HepG2 (cell line): ENCODE data around the gene SUCLG1. TPM values are rescaled to one million over a fixed set of nuclear protein-coding genes. Genes with fewer than 3 reads are reported as not detected.
A peak's percentile ranks its signal among the peaks of the same experiment; 100 is the strongest.

Source experiments
- ATF7 ChIP-seq, 2 experiments: fragments of 450-650 bp in 1 of 2; sonication (generic) in 1 of 2; formaldehyde crosslinking in 1 of 2; IDR thresholded peaks; 2 replicates each; pipeline versions ENCODE4 v1.4.0 to v1.6.1; 2016 to 2020; ENCODE audit warnings: antibody characterized with exemption in 1 of 2, mild to moderate bottlenecking in 1 of 2, missing genetic modification reagents in 1 of 2
- DPF2 ChIP-seq: sonication (generic); formaldehyde crosslinking; IDR thresholded peaks from 2 replicates; pipeline ENCODE4 v1.4.0; 2020; ENCODE audit warnings: mild to moderate bottlenecking, low read depth, missing genetic modification reagents, borderline replicate concordance
- DRAP1 ChIP-seq: IDR thresholded peaks from 2 replicates; pipeline ENCODE4 v1.6.1; 2016; ENCODE audit warnings: missing genetic modification reagents, missing compliant biosample characterization
- HNRNPK ChIP-seq: fragments of 200-400 bp; formaldehyde crosslinking; IDR thresholded peaks from 2 replicates; pipeline ENCODE4 v1.6.1; 2018; ENCODE audit warnings: low read length, low read depth, moderate library complexity, mild to moderate bottlenecking; ENCODE audit not compliant: poor library complexity, severe bottlenecking
- LCORL ChIP-seq, 2 experiments: fragments of 450-650 bp in 1 of 2; sonication (generic) in 1 of 2; formaldehyde crosslinking in 1 of 2; IDR thresholded peaks; 2 replicates each; pipeline versions ENCODE4 v1.5.0 to v1.6.1; 2017 to 2020; ENCODE audit warnings: antibody characterized with exemption in 1 of 2, missing genetic modification reagents in 1 of 2
- MED13 ChIP-seq: sonication (generic); formaldehyde crosslinking; IDR thresholded peaks from 2 replicates; pipeline ENCODE4 v1.5.0; 2020; ENCODE audit warnings: missing genetic modification reagents
- NCOR1 ChIP-seq: fragments of 200-600 bp; sonication (generic); IDR thresholded peaks from 2 replicates; pipeline ENCODE4 v1.7.0; 2017; ENCODE audit warnings: antibody characterized with exemption, low read length, borderline replicate concordance
- NFIC ChIP-seq: IDR thresholded peaks from 2 replicates; pipeline ENCODE4 v1.6.1; 2012; ENCODE audit warnings: mild to moderate bottlenecking, low read length, inconsistent platforms
- NR2C2 ChIP-seq: sonication (generic); formaldehyde crosslinking; IDR thresholded peaks from 2 replicates; pipeline ENCODE4 v1.4.0; 2020; ENCODE audit warnings: missing genetic modification reagents, mild to moderate bottlenecking, moderate library complexity, borderline replicate concordance
- NR2F6 ChIP-seq, 2 experiments: IDR thresholded peaks; 2 replicates each; pipeline ENCODE4 v1.6.1; 2016; ENCODE audit warnings: antibody characterized with exemption in 1 of 2, mild to moderate bottlenecking in 1 of 2
- RARA ChIP-seq: IDR thresholded peaks from 2 replicates; pipeline ENCODE4 v1.6.1; 2016; ENCODE audit warnings: missing genetic modification reagents, missing compliant biosample characterization
- THAP9 ChIP-seq: sonication (generic); formaldehyde crosslinking; IDR thresholded peaks from 2 replicates; pipeline ENCODE4; 2020; ENCODE audit warnings: missing genetic modification reagents, mild to moderate bottlenecking, borderline replicate concordance
- WIZ ChIP-seq: sonication (generic); formaldehyde crosslinking; IDR thresholded peaks from 2 replicates; pipeline ENCODE4 v1.5.1; 2020; ENCODE audit warnings: mild to moderate bottlenecking, missing genetic modification reagents
- ZBTB25 ChIP-seq: IDR thresholded peaks from 2 replicates; pipeline ENCODE4 v1.6.1; 2018; ENCODE audit warnings: missing genetic modification reagents
- ZBTB49 ChIP-seq: sonication (generic); formaldehyde crosslinking; IDR thresholded peaks from 2 replicates; pipeline ENCODE4 v1.4.0; 2020; ENCODE audit warnings: missing genetic modification reagents, borderline replicate concordance
- ZKSCAN1 ChIP-seq: fragments of 150-350 bp; IDR thresholded peaks from 2 replicates; pipeline ENCODE4 v1.6.1; 2014; ENCODE audit warnings: low read length
- ZMYM4 ChIP-seq: sonication (generic); formaldehyde crosslinking; IDR thresholded peaks from 2 replicates; pipeline ENCODE4 v1.8.1; 2023; ENCODE audit warnings: mild to moderate bottlenecking, missing genetic modification reagents
- ZNF335 ChIP-seq: sonication (generic); formaldehyde crosslinking; IDR thresholded peaks from 2 replicates; pipeline ENCODE4 v1.4.0; 2020; ENCODE audit warnings: missing genetic modification reagents
- ZNF781 ChIP-seq: sonication (generic); formaldehyde crosslinking; IDR thresholded peaks from 2 replicates; pipeline ENCODE4 v1.5.1; 2020; ENCODE audit warnings: borderline replicate concordance, mild to moderate bottlenecking, missing genetic modification reagents; ENCODE audit errors: not compliant biosample characterization
- ZNF816 ChIP-seq: sonication (generic); formaldehyde crosslinking; IDR thresholded peaks from 2 replicates; pipeline ENCODE4 v1.8.0; 2022; ENCODE audit warnings: missing genetic modification reagents, mild to moderate bottlenecking, borderline replicate concordance
- polyA plus RNA-seq, 8 experiments: library from polyadenylated mRNA; depleted of rRNA in 3 of 8; stranded (reverse) in 7 of 8; unstranded in 1 of 8; fragments of >200 nt; fragmentation: Illumina TruSeq in 4 of 8; extraction: Trizol in 4 of 8; gene quantifications; 2 replicates each; pipeline versions ENCODE4 v1.2.1 to v1.2.3, GENCODE V29; 2011 to 2016; ENCODE audit warnings: low read depth in 4 of 8, missing spikeins in 1 of 8, mixed read lengths in 1 of 8; ENCODE audit not compliant: insufficient read depth in 1 of 8
- total RNA-seq, 5 experiments: library from RNA; depleted of rRNA; stranded (reverse); fragments of >200 nt; fragmentation: Illumina TruSeq; extraction: Trizol; gene quantifications; 2 replicates each; pipeline ENCODE4 v1.2.3, GENCODE V29; 2016; ENCODE audit warnings: low read depth in 1 of 5

SUCLG1 gene
- total and polyA plus RNA-seq, 2 of the 13 experiments (the other 11 are each of a cell fraction or from before 2014, with no cell fraction given), result 58.7 to 121 TPM

- TF ChIP-seq LCORL (IDR thresholded peaks at IDR 0.05) (no peak), LCORL (CRISPR knock-in tag; IDR thresholded peaks at IDR 0.05) (peak; percentile 80; the same call in 1 of the 2 replicates), ZNF781 (no peak), ZNF816 (CRISPR knock-in tag) (no peak), NR2C2 (0 out of 2 replicates have a peak, but pooled peaks have one; percentile 31), ZMYM4 (CRISPR knock-in tag) (peak; percentile 64), NFIC (peak; percentile 69; the same call in 1 of the 2 replicates), ZBTB49 (CRISPR knock-in tag) (no peak), HNRNPK (no peak), RARA (CRISPR knock-in tag) (0 out of 2 replicates have a peak, but pooled peaks have one; percentile 9), THAP9 (CRISPR knock-in tag) (no peak), MED13 (CRISPR knock-in tag) (no peak), DPF2 (0 out of 2 replicates have a peak, but pooled peaks have one; percentile 32), NR2F6 (IDR thresholded peaks at IDR 0.05) (peak; percentile 81), NR2F6 (CRISPR knock-in tag; IDR thresholded peaks at IDR 0.05) (peak; percentile 66), ZKSCAN1 (no peak), ZNF335 (CRISPR knock-in tag) (no peak), WIZ (no peak), DRAP1 (CRISPR knock-in tag) (no peak), NCOR1 (peak; percentile 86), ATF7 (IDR thresholded peaks at IDR 0.05) (no peak), ATF7 (CRISPR knock-in tag; IDR thresholded peaks at IDR 0.05) (no peak), ZBTB25 (no peak)
These were observed 28.4 kb upstream of the SUCLG1 start (continued) for GRCh38 chr2:84487298-84487996.
